Glutamatergic neuron (in vitro differentiated cells): ENCODE results near the gene ATP5MK. TPM values are rescaled to one million over a fixed set of nuclear protein-coding genes. Genes with fewer than 3 reads are reported as not detected.
A peak's percentile ranks its signal among the peaks of the same experiment; 100 is the strongest.

Experiments
- DNase-seq: peaks from one replicate; pipeline ENCODE4 v3.0.0; 2022
- H3K27ac Mint-ChIP-seq: one replicate; pipeline ENCODE4 v1.8.0; 2020; ENCODE audit warnings: mild to moderate bottlenecking, mixed read lengths, inconsistent platforms; ENCODE audit not compliant: unreplicated experiment
- H3K27me3 Mint-ChIP-seq: one replicate; pipeline ENCODE4 v1.8.0; 2020; ENCODE audit warnings: mild to moderate bottlenecking, moderate library complexity, mixed read lengths, inconsistent platforms; ENCODE audit not compliant: unreplicated experiment
- H3K36me3 Mint-ChIP-seq: one replicate; pipeline ENCODE4 v1.8.0; 2020; ENCODE audit warnings: mild to moderate bottlenecking, mixed read lengths, inconsistent platforms; ENCODE audit not compliant: unreplicated experiment
- H3K4me1 Mint-ChIP-seq: one replicate; pipeline ENCODE4 v1.8.0; 2020; ENCODE audit warnings: mild to moderate bottlenecking, low read depth, mixed read lengths, inconsistent platforms; ENCODE audit not compliant: unreplicated experiment
- H3K4me3 Mint-ChIP-seq: one replicate; pipeline ENCODE4 v1.8.0; 2020; ENCODE audit warnings: mild to moderate bottlenecking, mixed read lengths, inconsistent platforms; ENCODE audit not compliant: unreplicated experiment
- H3K9me3 Mint-ChIP-seq: one replicate; pipeline ENCODE4 v1.8.0; 2020; ENCODE audit warnings: mild to moderate bottlenecking, moderate library complexity, mixed read lengths, inconsistent platforms; ENCODE audit not compliant: unreplicated experiment
- CTCF ChIP-seq: fragments of 200-600 bp; sonication (generic); IDR thresholded peaks from one replicate; pipeline ENCODE4 v1.5.0; 2021; ENCODE audit not compliant: partially characterized antibody, unreplicated experiment
- microRNA-seq: library from miRNA; unstranded; fragments of <30 nt; microRNA quantifications from one replicate; pipeline ENCODE4, GENCODE V29; 2020; ENCODE audit not compliant: unreplicated experiment
- total RNA-seq: library from RNA; stranded (reverse); fragmentation: NEBNext Ultra II Directional; extraction: Animal tissue kit (Norgen Biotek cat#: 25700); gene quantifications from one replicate; pipeline ENCODE4 v1.2.1, GENCODE V29; 2021; ENCODE audit not compliant: unreplicated experiment

The ATP5MK gene
- total RNA-seq, 1 donor from 2014 or later: 330 TPM

GRCh38 chr10:103350517-103351260 lies 45.6 kb downstream of the ATP5MK start, which contains the start of gene PCGF6:
PCGF6 (minus strand) TSS chr10:103351140; CDS start chr10:103351066, 74 bp downstream.
- peak; percentile 96 for DNase-seq
- H3K9me3 Mint-ChIP-seq: peaks cover 5% of the 10 kb centered on the region
- H3K4me3 Mint-ChIP-seq: peak within 1 kb of the TSS; percentile 91
- no peaks in the 10 kb centered on the region for H3K36me3 Mint-ChIP-seq
- no peak for TF ChIP-seq CTCF
- peak within 1 kb of the TSS; percentile 88 for H3K27ac Mint-ChIP-seq
- H3K4me1 Mint-ChIP-seq: peaks cover 2% of the 10 kb centered on the region
- no peaks in the 10 kb centered on the region for H3K27me3 Mint-ChIP-seq

- TF ChIP-seq CTCF: no peak
- peak overlapping the region; percentile 79 for H3K27ac Mint-ChIP-seq
- peaks cover 5% of the 10 kb centered on the region for H3K9me3 Mint-ChIP-seq
- H3K4me1 Mint-ChIP-seq: peaks cover 2% of the 10 kb centered on the region
- peak; percentile 19 for DNase-seq
- H3K27me3 Mint-ChIP-seq: no peaks in the 10 kb centered on the region
- peak overlapping the region; percentile 83 for H3K4me3 Mint-ChIP-seq
- no peaks in the 10 kb centered on the region for H3K36me3 Mint-ChIP-seq
Observed at GRCh38 chr10:103350175-103350516, 46.1 kb downstream of the ATP5MK start.

Small RNAs within 50 kb of the gene (microRNA-seq; reads per million reads assigned to microRNA genes)
- gene MIR1307: 10,269 reads per million, percentile 98 among the genes with 10 or more reads in this experiment

Other genes with a start within 250 kb of the ATP5MK start
- gene NT5C2, start 203.2 kb downstream of the ATP5MK start, total RNA-seq: 68.5 TPM
- gene RPEL1, start 150.6 kb downstream of the ATP5MK start, total RNA-seq: not detected
- 625 TPM for gene INA, start 119.3 kb downstream of the ATP5MK start, total RNA-seq
- gene PCGF6, start 45.3 kb downstream of the ATP5MK start, total RNA-seq: 7.4 TPM
- 6.9 TPM for gene TAF5, start 28.5 kb downstream of the ATP5MK start, total RNA-seq
- gene PDCD11, start 151 bp upstream of the ATP5MK start, total RNA-seq: 73.2 TPM
- 0.44 TPM for gene CALHM2, start 55.9 kb upstream of the ATP5MK start, total RNA-seq
- not detected for gene CALHM1, start 62.4 kb upstream of the ATP5MK start, total RNA-seq
- gene CALHM3, start 82.8 kb upstream of the ATP5MK start, total RNA-seq: not detected
- gene NEURL1, start 97.2 kb upstream of the ATP5MK start, total RNA-seq: 3.1 TPM